ENCODE results near the gene MRPS35.

Gene MRPS35

DNA sequence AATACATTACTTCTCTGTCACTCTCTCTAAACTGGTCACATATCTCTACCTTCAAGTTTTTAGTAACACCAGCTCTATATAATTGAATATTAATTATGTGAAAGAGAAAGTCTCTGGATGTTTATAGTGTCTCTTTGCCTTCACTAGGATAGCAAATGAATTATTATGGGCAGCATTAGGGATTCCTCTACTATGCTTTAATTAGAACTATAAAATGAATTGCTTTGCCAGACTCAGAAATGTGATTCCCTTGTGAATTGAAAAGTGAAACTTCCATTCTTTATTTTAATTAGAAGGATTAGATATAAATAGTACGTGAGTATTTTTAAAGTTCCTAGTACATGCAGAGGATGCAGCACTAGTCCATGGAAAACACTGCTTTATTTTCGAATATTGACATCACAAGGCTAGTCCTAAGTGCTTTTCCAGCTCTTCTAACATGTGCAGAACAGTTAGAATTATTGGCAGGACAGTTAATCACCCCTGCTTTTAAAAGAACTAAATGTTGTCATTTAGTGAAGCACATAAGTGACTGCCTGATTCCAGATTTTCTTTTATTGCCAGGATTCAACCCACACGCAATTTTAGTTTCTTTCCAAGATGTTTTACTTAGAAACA lies 37.4 kb upstream of the MRPS35 start:
- H3K4me3 ChIP-seq (ENCODE audit: low read depth, low read length) = no peak overlapping the region
- TF ChIP-seq, protein P1, sequence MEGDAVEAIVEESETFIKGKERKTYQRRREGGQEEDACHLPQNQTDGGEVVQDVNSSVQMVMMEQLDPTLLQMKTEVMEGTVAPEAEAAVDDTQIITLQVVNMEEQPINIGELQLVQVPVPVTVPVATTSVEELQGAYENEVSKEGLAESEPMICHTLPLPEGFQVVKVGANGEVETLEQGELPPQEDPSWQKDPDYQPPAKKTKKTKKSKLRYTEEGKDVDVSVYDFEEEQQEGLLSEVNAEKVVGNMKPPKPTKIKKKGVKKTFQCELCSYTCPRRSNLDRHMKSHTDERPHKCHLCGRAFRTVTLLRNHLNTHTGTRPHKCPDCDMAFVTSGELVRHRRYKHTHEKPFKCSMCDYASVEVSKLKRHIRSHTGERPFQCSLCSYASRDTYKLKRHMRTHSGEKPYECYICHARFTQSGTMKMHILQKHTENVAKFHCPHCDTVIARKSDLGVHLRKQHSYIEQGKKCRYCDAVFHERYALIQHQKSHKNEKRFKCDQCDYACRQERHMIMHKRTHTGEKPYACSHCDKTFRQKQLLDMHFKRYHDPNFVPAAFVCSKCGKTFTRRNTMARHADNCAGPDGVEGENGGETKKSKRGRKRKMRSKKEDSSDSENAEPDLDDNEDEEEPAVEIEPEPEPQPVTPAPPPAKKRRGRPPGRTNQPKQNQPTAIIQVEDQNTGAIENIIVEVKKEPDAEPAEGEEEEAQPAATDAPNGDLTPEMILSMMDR (IDR thresholded peaks at IDR 0.05; ENCODE audit: insufficient read depth, low read depth, low read length, missing control alignments) = no peak
- no peak for DNase-seq (ENCODE audit: low read depth)

DNA sequence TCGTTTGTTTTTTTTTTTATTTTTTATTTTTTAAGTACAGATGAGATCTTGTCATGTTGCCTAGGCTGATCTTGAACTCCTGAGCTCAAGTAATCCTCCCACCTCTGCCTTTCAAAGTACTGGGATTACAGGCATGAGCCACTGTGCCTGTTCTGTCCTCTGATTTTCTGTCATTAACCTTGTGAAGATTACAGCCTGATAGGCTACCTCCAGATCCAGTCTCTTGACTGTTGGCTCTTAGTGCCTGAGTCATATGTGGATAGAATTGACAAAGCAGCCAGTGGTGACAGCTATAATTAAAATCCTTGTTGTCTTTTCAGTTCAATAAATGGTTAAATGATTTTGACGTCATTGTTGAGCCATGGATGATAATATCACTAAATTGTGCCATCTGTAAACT lies 35.6 kb upstream of the MRPS35 start:
- H3K4me3 ChIP-seq (ENCODE audit: low read depth, low read length) = no peak overlapping the region
- TF ChIP-seq, protein P1 (IDR thresholded peaks at IDR 0.05; ENCODE audit: insufficient read depth, low read depth, low read length, missing control alignments) = no peak
- no peak for DNase-seq (ENCODE audit: low read depth)

DNA sequence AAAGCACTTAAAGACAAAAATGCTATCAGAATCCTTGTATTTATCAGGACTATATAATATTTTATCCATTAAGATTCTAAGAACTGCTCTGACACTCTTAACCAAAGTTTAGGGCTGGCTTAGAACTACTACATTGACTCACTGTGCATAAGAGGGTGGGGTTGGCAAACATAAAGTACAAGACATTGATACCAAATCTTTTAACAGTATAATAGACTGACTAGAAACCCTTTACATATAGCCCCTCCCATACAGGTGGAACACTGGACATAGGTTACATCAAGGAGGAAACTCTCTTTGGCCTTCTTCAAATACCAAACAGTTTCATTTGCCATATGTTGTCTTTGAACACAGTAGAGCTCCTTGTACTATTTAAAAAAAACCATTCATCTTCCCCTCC lies 30.0 kb upstream of the MRPS35 start:
- no peak overlapping the region for H3K4me3 ChIP-seq (ENCODE audit: low read depth, low read length)
- no peak for DNase-seq (ENCODE audit: low read depth)
- TF ChIP-seq, protein P1 (IDR thresholded peaks at IDR 0.05; ENCODE audit: insufficient read depth, low read depth, low read length, missing control alignments) = no peak

DNA sequence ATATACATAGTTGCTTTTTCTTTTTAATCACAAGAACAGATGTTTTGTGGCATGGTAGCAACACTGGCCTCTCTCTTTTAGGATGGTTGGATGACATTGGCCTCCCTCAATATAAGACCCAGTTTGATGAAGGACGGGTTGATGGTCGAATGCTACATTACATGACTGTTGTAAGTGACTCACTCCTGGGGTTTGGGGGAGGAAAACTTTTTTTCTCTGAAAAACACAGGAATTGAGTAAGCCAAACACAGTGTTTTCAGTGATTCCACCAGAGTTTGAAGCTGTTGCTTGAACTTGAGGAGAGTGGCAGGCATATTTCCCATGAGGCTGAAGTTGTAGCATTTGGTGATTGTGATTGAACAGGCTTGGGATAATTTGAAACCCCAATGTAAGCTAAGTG lies 28.1 kb upstream of the MRPS35 start:
- TF ChIP-seq, protein P1 (IDR thresholded peaks at IDR 0.05; ENCODE audit: insufficient read depth, low read depth, low read length, missing control alignments) = no peak
- DNase-seq (ENCODE audit: low read depth) = no peak
- H3K4me3 ChIP-seq (ENCODE audit: low read depth, low read length) = no peak overlapping the region

DNA sequence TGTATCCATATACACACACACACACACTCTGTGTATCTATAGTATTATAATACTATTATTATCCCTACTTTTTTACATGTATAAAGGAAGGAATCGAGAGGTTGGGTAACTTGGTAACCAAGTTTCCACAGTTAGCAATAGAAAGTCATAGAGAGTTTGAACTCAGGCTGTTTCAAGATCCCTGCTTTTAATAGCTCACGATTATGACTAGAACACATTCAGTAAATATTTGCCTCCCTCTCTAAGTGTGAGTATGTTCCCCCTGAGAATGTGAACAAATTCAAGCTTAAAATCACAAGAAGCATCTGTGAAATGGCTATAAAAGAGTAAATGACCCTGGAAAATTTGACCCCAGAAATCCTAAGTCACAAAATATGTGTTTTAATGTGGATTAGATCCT lies 25.4 kb upstream of the MRPS35 start:
- H3K4me3 ChIP-seq (ENCODE audit: low read depth, low read length) = no peak overlapping the region
- TF ChIP-seq, protein P1 (IDR thresholded peaks at IDR 0.05; ENCODE audit: insufficient read depth, low read depth, low read length, missing control alignments) = no peak
- DNase-seq (ENCODE audit: low read depth) = no peak

DNA sequence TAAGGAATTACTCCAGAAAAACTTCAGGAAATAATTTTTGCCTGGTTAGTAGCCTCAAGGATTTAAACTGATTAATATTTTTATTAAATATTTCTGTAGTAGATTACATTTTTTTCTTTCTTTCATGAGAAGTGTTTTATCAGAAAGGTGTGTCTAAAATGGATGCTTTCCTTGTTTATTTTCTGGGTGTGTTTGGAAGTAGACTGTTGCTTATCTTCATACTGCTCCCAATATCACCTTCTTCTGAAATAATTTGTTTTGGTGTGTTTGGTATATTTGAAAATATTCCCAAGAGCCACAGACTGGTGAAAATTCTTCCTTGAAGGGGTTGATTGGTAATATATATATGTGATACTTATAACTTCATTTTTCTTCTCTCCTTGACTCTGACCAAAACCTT lies 24.5 kb upstream of the MRPS35 start:
- DNase-seq (ENCODE audit: low read depth) = no peak
- TF ChIP-seq, protein P1 (IDR thresholded peaks at IDR 0.05; ENCODE audit: insufficient read depth, low read depth, low read length, missing control alignments) = no peak
- no peak overlapping the region for H3K4me3 ChIP-seq (ENCODE audit: low read depth, low read length)

DNA sequence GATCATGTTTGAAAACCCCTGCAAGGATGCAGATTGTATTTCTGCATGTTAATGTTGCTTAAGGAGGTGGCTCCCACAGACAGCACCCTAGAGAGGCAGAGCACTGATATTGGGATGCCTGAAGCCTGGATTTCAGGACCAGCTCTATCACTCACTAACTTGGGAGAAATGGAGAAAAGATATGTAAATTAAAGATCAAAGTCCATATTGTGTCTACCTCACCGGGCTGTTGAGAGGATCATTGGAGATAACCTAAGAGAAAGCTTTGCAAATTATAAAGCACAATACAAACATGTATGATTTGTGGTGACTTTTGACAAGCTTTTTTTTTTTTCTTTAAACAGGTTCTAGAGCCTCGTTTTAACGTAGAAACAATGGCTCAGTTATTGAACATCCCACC lies 22.0 kb upstream of the MRPS35 start:
- DNase-seq (ENCODE audit: low read depth) = no peak
- TF ChIP-seq, protein P1 (IDR thresholded peaks at IDR 0.05; ENCODE audit: insufficient read depth, low read depth, low read length, missing control alignments) = no peak
- H3K4me3 ChIP-seq (ENCODE audit: low read depth, low read length) = no peak overlapping the region
